Fibroblast of skin of scalp (primary cell): ENCODE results near the gene IMP3.
"Not testable (repeated sequence)": the region's sequence is repeated elsewhere in the genome, so short reads cannot be mapped to it uniquely, and the experiment has no call there.

Experiments
- DNase-seq: peaks from one replicate; pipeline ENCODE4 v3.0.0-alpha.2; 2013

IMP3 gene

GRCh38 chr15:75650908-75651809, 11.1 kb upstream of the IMP3 start:
- DNase-seq, result no peak

DNA sequence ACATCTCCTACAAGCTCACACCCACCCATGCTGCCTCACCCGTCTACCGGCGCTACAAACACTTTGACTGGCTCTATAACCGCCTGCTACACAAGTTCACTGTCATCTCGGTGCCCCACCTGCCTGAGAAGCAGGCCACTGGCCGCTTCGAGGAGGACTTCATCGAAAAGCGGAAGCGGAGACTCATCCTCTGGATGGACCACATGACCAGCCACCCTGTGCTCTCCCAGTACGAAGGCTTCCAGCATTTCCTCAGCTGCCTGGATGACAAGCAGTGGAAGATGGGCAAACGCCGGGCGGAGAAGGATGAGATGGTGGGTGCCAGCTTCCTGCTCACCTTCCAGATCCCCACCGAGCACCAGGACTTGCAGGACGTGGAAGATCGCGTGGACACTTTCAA, 9.8 kb upstream of the IMP3 start:
- no peak for DNase-seq

DNA sequence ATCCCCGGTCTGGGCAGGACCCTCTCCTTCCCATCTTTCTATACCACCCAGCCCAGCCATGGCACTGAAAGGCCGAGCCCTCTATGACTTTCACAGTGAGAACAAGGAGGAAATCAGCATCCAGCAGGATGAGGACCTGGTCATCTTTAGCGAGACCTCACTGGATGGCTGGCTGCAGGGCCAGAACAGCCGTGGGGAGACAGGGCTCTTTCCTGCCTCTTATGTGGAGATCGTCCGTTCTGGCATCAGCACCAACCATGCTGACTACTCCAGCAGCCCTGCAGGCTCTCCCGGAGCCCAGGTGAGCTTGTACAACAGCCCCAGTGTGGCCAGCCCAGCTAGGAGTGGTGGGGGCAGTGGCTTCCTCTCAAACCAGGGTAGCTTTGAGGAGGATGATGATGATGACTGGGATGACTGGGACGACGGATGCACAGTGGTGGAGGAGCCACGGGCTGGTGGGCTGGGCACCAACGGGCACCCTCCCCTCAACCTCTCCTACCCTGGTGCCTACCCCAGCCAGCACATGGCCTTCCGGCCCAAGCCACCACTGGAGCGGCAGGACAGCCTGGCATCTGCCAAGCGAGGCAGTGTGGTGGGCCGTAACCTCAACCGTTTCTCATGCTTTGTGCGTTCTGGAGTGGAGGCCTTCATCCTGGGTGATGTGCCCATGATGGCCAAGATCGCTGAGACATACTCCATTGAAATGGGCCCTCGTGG, 9.2 kb upstream of the IMP3 start:
- no peak for DNase-seq

DNA sequence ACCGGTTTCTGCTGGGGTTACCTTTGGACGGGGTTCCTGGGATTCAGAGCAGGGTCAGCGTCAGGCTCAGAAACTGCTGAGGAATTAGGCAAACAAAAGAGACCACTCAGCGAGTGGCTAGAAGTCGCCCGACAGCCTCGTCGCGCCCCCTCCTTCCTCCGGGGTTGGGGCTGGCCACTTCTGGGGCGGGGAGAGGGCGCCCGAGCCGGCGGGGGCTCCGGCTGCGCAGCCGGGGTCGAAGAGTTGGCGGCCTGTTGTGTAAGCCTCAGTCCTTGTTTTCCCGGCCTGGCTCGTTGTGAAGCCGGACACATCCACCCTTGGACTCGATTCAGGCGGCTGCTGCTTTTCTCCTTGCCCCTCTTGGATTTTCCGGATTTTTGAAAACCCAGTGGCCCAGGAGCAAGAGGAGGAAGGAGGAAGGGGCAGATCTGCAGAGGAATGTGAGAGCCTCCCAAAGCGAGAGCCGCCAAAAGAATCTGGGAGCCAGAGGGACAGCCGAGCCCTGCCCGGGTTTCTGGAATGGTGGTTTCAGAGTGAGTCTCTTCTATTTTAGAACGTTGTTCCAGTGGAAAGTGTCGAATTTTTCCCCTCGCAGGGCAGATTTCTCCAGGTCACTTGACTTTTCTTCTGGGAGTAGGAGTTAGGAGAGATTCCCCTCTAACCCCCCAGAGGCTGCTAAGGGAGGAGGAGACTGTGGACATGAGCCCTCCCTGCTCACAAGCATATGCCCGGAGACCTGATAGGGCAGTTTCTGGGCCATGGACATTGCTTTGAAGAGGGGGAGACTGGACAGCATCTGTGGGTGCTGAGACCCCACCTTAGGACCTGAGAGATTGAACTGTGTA, 8.4 kb upstream of the IMP3 start:
- DNase-seq, result peak; percentile 59

DNA sequence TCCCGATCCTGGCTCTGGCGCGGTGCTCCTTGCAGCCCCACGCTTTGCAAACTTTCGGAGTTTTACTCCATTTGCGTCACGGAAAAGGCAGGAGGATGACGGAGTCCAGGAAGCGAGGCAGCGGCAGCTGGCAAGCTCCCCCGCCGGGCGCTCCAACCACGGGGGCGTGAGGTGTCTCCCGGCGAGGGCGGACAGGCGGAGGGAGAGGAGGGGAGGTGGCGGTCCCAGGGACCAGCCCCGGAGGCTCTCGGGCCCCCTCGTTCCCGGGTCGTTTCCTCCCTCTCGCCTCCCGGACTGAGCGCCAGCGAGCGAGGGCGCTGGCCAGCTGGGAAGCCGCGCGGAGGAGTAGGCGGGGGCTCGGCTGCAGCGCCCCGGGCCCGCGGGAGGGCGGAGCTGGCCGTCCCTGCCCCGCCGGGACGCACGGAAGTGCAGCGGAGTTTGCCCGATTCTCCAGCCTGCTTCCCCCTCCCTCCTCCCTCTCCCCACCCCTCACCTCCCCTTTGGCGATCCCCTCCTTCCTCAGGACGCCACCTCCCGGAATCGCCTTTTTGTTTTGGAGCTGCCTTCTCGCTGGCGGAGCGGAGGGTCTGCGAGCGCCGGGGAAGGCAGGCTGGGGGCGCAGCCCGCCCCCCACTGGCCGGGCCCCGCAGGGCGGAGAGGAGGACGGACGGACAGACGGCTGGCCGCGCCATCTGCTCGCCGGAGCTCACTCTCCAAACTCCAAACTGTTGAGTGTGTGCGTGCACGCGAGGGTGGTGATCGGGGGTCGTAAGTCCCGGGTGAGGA, 7.5 kb upstream of the IMP3 start, which contains the start of gene SNX33:
Gene SNX33, plus strand, starts transcription at position 543 of the 786 bp plus-strand sequence. CDS start 1,191 bp downstream, outside the sequence.
- DNase-seq, result peak; percentile 88

DNA sequence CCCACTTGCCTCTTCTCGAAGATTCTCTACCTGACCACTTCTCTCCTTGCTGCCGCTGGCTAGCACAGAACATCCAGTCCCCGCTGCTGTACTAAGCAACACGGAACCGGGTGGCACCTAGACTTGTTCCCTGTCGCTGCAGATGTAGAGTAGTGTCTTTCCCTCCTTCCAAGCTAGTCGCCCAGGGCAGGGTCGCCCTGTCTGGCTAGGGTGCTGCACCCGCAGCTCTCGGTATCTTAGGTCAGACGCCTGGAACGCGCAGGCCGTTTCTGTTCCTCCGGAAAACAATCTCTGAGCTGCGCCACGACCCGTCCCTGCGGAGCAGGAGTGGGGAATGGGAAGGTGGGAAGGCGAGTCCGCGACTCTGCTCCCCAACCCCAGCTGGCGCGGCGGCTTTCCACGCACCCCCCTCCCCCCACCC, 6.9 kb upstream of the IMP3 start:
- DNase-seq, result no peak

DNA sequence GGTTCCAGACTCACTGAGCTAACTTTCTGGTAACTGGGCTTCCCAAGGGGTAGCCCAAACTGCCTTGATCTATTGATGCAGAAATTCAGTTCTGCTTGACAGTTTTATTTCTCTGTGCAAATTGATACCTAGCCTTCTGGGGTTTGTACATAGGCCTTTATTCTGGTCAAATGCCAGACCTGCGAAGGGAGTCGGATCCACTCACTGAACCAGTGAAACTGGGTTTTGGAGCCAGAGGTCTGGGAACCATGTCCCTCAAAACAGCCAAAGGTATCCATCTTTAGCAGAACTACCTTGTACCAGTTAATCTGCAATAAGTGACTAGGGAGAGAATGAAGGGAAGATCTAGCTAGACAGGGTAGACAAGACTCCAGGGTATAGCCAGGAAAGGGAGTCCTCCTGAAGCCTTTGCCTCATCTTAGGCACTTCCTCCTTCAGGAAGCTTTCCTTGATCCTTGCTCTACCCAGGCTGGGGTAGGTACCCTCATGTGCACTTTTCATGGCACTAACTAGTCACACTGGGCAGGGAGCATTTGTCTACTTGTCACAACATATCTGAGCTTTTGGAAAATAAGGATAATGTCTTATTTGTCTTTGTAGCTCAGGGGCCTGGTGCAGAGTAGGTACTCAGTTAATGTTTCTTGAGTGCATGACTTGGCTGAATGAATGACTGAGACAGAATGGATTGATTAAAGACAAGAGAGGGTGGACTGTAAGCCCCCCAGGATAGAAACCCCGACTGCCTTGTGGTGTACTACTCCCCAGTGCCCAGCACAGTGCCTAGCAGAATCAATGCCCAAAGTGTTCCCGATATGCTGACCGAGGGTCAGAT, 6.3 kb upstream of the IMP3 start:
- DNase-seq, result no peak

GRCh38 chr15:75644376-75644775, 4.4 kb upstream of the IMP3 start:
- peak; percentile 53 for DNase-seq

DNA sequence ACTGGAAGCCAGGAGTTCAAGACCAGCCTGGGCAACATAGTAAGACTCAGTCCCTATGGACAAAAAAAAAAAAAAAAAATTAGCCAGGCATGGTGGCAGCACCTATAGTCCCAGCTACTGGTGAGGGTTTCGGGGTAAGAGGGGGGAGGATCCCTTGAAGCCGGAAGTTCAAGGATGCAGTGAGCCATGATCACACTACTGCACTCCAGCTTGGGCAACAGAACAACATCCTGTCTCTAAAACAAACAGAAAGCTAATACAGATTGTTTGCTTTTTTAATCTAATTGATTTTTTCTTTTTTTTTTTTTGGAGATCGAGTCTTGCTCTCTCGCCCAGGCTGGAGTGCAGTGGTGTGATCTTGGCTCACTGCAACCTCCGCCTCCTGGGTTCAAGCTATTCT, 1.6 kb upstream of the IMP3 start:
- no peak for DNase-seq

- DNase-seq, result no peak
Measured at GRCh38 chr15:75641179-75641503, 1.1 kb upstream of the IMP3 start.

- DNase-seq, result peak; percentile 67
Measured at GRCh38 chr15:75640483-75641178, 607 bp upstream of the IMP3 start.

DNA sequence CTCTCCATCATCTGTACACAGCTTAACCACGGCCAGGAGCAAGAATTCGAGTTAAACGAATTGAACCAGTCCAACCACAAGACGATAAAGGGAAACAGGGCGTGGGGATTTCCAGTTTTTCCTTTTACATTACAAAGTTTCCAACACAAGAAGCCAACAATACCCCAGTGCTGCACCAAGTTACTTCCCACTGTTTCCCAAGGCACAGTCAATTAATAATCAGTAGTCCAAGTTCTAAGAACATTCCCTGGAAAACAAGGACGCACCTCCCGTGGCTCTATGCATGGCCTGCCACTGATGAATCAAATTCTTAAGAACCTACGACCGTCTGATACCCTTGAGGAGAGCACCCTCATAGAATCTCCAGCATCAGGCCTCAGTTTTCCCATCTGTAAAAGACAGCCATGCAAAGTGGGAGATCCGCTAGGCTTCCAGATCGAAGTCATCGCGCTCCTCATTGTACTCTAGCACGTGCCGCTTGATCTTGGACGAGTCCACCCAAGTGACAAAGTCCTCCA, 774 bp downstream of the IMP3 start:
- no peak for DNase-seq

- no peak for DNase-seq
Measured at GRCh38 chr15:75637245-75638009, 2.6 kb downstream of the IMP3 start.

GRCh38 chr15:75636026-75636425, 4.0 kb downstream of the IMP3 start:
- DNase-seq, result no peak

DNA sequence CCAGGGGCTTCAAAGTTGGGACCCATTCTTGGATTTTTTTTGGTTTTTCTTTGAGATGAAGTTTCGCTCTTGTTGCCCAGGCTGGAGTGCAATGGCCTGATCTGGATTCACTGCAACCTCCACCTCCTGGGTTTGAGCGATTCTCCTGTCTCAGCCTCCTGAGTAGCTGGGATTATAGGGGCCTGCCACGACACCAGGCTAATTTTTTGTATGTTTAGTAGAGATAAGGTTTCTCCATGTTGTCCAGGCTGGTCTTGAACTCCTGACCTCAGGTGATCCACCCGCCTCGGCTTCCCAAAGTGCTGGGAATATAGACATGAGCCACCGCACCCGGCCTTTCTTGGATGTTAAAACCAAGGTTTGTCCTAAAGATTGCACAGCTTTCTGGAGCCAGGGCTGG, 6.1 kb downstream of the IMP3 start:
- not testable (repeated sequence) for DNase-seq

- DNase-seq, result no peak
Measured at GRCh38 chr15:75631935-75632334, 8.1 kb downstream of the IMP3 start.

DNA sequence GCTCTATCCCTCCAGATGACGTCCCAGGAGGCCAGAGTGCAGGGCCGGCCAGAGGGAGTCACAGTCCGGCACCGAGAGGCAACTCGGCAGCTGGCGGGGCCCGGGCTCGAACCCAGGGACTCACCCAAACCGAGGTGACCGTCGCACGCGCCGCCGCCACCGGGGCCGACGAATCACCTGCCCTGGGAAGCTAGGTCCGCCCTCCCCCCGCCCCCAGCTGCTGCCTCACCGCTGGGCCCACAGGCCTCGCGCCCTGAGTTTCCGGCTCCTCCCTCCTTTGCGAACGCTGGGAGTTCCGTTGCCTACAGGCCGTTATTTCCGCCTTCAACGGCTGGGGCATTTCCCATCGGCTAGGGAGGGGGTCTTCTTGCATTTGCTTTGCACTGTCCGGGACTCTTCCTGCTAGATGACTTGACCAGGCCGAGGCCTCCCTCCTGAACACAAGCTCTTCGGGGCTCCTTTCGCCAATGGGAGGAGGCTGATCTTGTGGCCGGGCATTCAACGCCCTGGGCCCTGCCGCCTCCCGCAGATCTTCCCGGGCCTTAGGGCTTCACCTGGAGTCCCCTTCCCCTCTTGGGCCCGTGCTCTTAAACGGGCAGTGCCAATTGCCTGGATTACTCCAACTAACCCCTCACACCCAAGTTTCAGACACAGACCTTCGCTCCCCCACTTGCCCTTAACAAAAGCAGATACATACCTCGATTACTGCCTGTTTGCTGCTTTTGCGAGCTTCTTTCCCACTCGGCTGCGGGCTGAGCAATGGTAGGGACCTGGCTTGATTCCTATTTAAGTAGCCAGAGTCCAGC, 14.3 kb downstream of the IMP3 start, which contains the start of gene SNUPN:
Gene SNUPN, minus strand, starts transcription at position 184 of the 806 bp plus-strand sequence. CDS start 4,674 bp downstream, outside the sequence.
- peak; percentile 94 for DNase-seq

GRCh38 chr15:75622505-75622904, 17.5 kb downstream of the IMP3 start:
- DNase-seq, result no peak
